ENCODE data around the gene AGO3. TPM values are rescaled to one million over a fixed set of nuclear protein-coding genes. Genes with fewer than 3 reads are reported as not detected.
"Not testable (repeated sequence)": the region's sequence is repeated elsewhere in the genome, so short reads cannot be mapped to it uniquely, and the experiment has no call there.

The AGO3 gene
- total RNA-seq, 2 experiments from 2014 or later: 31.3 to 34.5 TPM

- peaks cover 90% of the 10 kb centered on the region for H3K36me3 Mint-ChIP-seq (ENCODE audit: low read depth)
Measured at GRCh38 chr1:35971601-35972000, 40.7 kb downstream of the AGO3 start.

GRCh38 chr1:35972631-35973030 is 41.7 kb downstream of the AGO3 start:
- not testable (repeated sequence) for H3K4me1 ChIP-seq (ENCODE audit: insufficient read depth, low read length); H3K9me3 ChIP-seq (ENCODE audit: control insufficient read depth in 1 of 2, insufficient read depth in 1 of 2, low read length in 2 of 2); H3K4me1 Mint-ChIP-seq (ENCODE audit: low read depth)

More at GRCh38 chr1:35971601-35972000, 40.7 kb downstream of the AGO3 start:
- H3K36me3 ChIP-seq (ENCODE audit: insufficient read depth, low read length): peaks cover 42% of the 10 kb centered on the region
- no peaks in the 10 kb centered on the region for H3K27me3 Mint-ChIP-seq
- DNase-seq (no peak), ATAC-seq (ENCODE audit: poor library complexity) (no peak)
- no peaks in the 10 kb centered on the region for H3K27me3 ChIP-seq (ENCODE audit: control insufficient read depth in 1 of 2, insufficient read depth in 2 of 2, low read length in 2 of 2)
- H3K9me3 ChIP-seq (ENCODE audit: control insufficient read depth in 1 of 2, insufficient read depth in 1 of 2, low read length in 2 of 2): no peaks in the 10 kb centered on the region
- H3K27ac ChIP-seq (ENCODE audit: low read depth in 1 of 2, low read length in 2 of 2): no peak overlapping the region
- no peak overlapping the region for H3K4me3 Mint-ChIP-seq
- no peaks in the 10 kb centered on the region for H3K4me1 Mint-ChIP-seq (ENCODE audit: low read depth)
- no peak overlapping the region for H3K27ac Mint-ChIP-seq
- POLR2A ChIA-PET: no interaction called here
- no peak overlapping the region for H3K4me3 ChIP-seq (ENCODE audit: low read length)
- peaks cover 2% of the 10 kb centered on the region for H3K9me3 Mint-ChIP-seq
- intact Hi-C loops (cut with DNase I, micrococcal nuclease): no loop called here
- no peak for TF ChIP-seq CTCF (IDR thresholded peaks at IDR 0.05)
- H3K4me1 ChIP-seq (ENCODE audit: insufficient read depth, low read length): no peaks in the 10 kb centered on the region
- CTCF ChIA-PET: no interaction called here

GRCh38 chr1:35980090-35980489 is 49.2 kb downstream of the AGO3 start:
- H3K9me3 ChIP-seq (ENCODE audit: control insufficient read depth in 1 of 2, insufficient read depth in 1 of 2, low read length in 2 of 2): no peaks in the 10 kb centered on the region
- H3K36me3 ChIP-seq (ENCODE audit: insufficient read depth, low read length): peaks cover 38% of the 10 kb centered on the region
- H3K36me3 Mint-ChIP-seq (ENCODE audit: low read depth): peaks cover 72% of the 10 kb centered on the region
- POLR2A ChIA-PET: no interaction called here
- no peak overlapping the region for H3K27ac Mint-ChIP-seq
- DNase-seq: no peak
- H3K27ac ChIP-seq (ENCODE audit: low read depth in 1 of 2, low read length in 2 of 2): no peak overlapping the region
- ATAC-seq (ENCODE audit: poor library complexity): no peak
- H3K4me3 Mint-ChIP-seq: no peak overlapping the region
- H3K9me3 Mint-ChIP-seq: no peaks in the 10 kb centered on the region
- no peak overlapping the region for H3K4me3 ChIP-seq (ENCODE audit: low read length)
- CTCF ChIA-PET: no interaction called here
- no peaks in the 10 kb centered on the region for H3K4me1 ChIP-seq (ENCODE audit: insufficient read depth, low read length)
- intact Hi-C loops (cut with DNase I, micrococcal nuclease): no loop called here
- H3K27me3 Mint-ChIP-seq: no peaks in the 10 kb centered on the region
- H3K27me3 ChIP-seq (ENCODE audit: control insufficient read depth in 1 of 2, insufficient read depth in 2 of 2, low read length in 2 of 2): no peaks in the 10 kb centered on the region
- TF ChIP-seq CTCF (IDR thresholded peaks at IDR 0.05): no peak
- no peaks in the 10 kb centered on the region for H3K4me1 Mint-ChIP-seq (ENCODE audit: low read depth)

More at GRCh38 chr1:35972631-35973030, 41.7 kb downstream of the AGO3 start:
- ATAC-seq (ENCODE audit: poor library complexity); DNase-seq; intact Hi-C loops (cut with DNase I, micrococcal nuclease); H3K9me3 Mint-ChIP-seq; H3K4me3 Mint-ChIP-seq; H3K27me3 Mint-ChIP-seq; H3K27me3 ChIP-seq (ENCODE audit: control insufficient read depth in 1 of 2, insufficient read depth in 2 of 2, low read length in 2 of 2); H3K27ac ChIP-seq (ENCODE audit: low read depth in 1 of 2, low read length in 2 of 2); POLR2A ChIA-PET; H3K27ac Mint-ChIP-seq; H3K4me3 ChIP-seq (ENCODE audit: low read length); CTCF ChIA-PET: not testable (repeated sequence)
- peaks cover 85% of the 10 kb centered on the region for H3K36me3 Mint-ChIP-seq (ENCODE audit: low read depth)
- peaks cover 46% of the 10 kb centered on the region for H3K36me3 ChIP-seq (ENCODE audit: insufficient read depth, low read length)

- H3K36me3 ChIP-seq (ENCODE audit: insufficient read depth, low read length): peaks cover 23% of the 10 kb centered on the region
- H3K9me3 ChIP-seq (ENCODE audit: control insufficient read depth in 1 of 2, insufficient read depth in 1 of 2, low read length in 2 of 2): no peaks in the 10 kb centered on the region
- H3K27ac ChIP-seq (ENCODE audit: low read depth in 1 of 2, low read length in 2 of 2): no peak overlapping the region
- H3K4me3 ChIP-seq (ENCODE audit: low read length): no peak overlapping the region
- ChIA-PET POLR2A (no interaction called here), CTCF (no interaction called here)
- no peak overlapping the region for H3K4me3 Mint-ChIP-seq
- DNase-seq (no peak), ATAC-seq (ENCODE audit: poor library complexity) (no peak)
- H3K9me3 Mint-ChIP-seq: no peaks in the 10 kb centered on the region
- no peaks in the 10 kb centered on the region for H3K4me1 Mint-ChIP-seq (ENCODE audit: low read depth)
- intact Hi-C loops (cut with DNase I, micrococcal nuclease): no loop called here
- H3K4me1 ChIP-seq (ENCODE audit: insufficient read depth, low read length): no peaks in the 10 kb centered on the region
- H3K27me3 ChIP-seq (ENCODE audit: control insufficient read depth in 1 of 2, insufficient read depth in 2 of 2, low read length in 2 of 2): no peaks in the 10 kb centered on the region
- H3K27me3 Mint-ChIP-seq: no peaks in the 10 kb centered on the region
- TF ChIP-seq CTCF (IDR thresholded peaks at IDR 0.05): no peak
- H3K27ac Mint-ChIP-seq: no peak overlapping the region
- H3K36me3 Mint-ChIP-seq (ENCODE audit: low read depth): peaks cover 64% of the 10 kb centered on the region
Measured at GRCh38 chr1:35988237-35988636, 57.3 kb downstream of the AGO3 start.

All from CD4-positive, alpha-beta T cell (primary cell).